ENCODE data around the gene TIMM29.

The TIMM29 gene

DNA sequence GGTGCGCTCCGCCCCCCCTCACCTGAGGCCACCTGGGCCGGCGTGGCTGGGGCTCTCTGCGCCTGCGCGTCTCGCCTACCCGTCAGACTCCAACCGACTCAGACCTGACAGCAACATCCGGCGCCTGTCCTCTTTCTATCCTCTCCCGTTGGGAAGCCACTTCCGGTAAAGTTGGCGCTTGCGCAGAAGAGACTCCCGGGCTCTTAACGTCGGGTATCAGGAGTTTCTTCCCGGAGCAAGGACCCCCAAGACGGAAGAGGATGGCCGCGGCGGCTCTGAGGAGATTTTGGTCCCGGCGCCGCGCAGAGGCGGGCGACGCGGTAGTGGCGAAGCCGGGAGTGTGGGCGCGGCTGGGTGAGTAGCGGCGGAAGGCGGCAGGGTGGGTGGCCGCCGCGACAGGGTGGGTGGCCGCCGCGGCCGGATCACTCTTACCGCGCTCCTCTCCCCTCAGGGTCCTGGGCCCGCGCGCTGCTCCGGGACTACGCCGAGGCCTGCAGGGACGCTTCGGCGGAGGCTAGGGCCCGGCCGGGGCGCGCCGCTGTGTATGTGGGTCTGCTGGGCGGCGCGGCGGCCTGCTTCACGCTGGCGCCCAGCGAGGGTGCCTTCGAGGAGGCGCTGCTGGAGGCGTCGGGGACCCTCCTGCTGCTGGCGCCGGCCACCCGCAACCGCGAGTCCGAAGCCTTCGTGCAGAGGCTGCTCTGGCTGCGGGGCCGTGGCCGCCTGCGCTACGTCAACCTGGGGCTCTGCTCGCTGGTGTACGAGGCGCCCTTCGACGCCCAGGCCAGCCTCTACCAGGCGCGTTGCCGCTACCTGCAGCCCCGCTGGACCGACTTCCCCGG is at the start of gene TIMM29, which contains the start of gene YIPF2:
Gene TIMM29, plus strand, starts transcription at position 249 of the 839 bp plus-strand sequence. Its CDS starts 12 bp downstream, at position 261.
Gene YIPF2, minus strand, starts transcription at position 77 of the 839 bp plus-strand sequence. CDS start 229 bp downstream, outside the sequence.
- peak; percentile 91 for DNase-seq

DNA sequence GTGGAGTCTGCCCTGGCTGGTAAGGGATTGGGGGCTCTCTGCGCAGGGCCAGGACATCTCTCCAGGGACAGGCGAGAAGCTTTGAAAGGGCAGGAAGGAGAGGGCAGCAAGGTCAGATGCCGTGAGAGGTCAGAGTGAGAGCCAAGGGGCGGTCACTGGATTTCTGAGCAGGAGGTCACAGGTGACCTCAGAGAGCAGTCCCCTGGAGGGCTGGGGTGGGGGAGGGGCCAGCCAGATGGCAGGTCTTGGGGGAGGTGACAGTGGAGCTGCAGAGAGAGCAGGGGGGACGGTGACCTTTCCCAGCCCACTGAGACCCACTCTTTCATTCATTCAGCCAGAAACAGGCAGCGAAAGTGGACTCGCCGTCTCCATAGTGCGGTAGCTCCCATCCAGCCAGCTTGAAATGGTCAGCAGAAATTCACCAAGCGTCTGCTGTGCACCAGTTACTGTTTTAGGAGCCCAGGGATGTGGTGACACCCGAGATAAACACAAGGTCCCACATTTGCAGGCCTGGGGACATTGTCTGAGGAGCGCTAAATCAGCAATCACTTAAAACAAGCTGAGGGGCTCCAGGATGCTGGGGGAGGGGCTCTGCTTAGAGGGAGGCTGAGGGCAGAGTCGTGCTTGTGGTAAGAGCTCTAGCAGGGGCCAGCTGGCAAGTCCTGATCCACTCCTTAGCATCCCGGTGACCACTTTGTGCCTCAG is 47.1 kb upstream of the TIMM29 start:
- DNase-seq, result no peak

DNA sequence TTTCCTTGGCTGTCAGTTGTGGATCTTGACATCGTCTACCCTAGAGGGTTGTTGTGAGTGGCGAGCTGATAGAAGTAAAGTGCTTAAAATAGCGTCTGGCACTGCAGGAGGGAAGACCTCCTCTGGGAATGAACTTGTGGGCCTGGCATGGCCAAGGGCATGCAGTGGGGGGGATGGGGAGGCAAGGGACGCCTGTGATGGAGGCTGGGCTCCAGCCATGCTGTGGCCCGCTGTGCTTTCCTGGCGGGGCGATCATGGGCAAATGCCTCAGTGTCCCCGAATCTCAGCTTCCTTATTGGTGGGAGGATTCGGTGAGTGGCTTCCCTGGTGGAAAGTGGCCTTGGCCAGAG is 46.5 kb upstream of the TIMM29 start:
- no peak for DNase-seq

DNA sequence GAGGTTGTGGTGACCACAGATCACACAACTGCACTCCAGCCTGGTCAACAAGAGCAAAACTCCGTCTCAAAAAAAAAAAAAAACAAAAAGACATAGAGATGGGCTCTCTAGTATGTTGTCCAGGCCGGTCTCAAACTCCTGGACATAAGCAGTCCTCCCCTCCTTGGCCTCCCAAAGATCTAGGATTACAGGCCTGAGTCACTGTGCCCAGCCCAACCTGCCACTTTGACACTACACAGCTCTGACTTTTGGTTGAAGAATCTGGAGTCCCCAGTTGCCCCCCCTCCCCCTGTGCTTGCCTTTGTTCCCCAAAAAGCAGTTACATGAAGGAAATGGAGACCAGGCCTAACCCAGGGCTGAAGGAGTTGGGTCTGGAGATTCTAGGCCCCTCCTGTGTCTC is 44.3 kb upstream of the TIMM29 start:
- no peak for DNase-seq

DNA sequence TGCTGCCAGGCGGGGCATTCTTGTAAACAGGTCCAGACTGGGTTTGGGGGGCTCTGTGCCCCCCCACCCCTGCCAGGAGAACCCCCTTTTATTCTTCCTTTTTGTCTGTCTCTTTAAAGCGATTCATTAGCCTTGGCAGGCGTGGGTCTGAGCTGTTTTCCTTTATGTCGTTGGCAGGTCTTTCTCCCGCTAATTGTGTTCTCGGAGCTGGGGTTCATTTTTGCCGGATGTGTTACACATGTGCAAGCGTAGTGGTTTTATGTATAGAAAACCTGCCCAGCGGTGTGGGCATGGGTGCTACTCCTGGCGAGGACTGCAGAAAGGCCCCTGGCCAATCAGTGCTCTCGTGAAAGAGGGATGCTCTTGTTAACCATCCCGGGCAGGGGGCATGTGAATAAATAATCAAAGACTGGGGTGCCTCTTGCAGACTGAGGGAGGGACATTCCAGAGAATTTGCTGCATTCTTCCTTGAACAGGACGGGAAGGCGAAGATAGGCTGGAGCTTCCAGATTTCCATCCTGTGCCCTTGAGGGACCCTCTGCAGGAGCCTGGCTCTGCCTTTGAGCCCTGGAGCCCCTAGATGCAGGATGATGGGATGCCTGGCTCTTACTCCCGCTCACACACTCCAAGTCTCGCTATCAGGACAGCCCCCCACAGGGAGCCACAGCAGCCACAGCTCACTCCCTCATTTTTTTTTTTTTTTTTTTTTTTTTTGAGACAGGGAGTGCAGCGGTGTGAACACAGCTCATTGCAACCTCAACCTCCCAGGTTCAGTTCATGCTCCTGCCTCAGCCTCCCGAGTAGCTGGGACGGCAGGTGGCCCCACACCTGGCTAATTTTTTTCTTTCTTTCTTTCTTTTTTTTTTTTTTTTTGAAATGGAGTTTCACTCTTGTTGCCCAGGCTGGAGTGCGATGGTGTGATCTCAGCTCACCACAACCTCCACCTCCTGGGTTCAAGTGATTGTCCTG is 43.1 kb upstream of the TIMM29 start:
- no peak for DNase-seq

DNA sequence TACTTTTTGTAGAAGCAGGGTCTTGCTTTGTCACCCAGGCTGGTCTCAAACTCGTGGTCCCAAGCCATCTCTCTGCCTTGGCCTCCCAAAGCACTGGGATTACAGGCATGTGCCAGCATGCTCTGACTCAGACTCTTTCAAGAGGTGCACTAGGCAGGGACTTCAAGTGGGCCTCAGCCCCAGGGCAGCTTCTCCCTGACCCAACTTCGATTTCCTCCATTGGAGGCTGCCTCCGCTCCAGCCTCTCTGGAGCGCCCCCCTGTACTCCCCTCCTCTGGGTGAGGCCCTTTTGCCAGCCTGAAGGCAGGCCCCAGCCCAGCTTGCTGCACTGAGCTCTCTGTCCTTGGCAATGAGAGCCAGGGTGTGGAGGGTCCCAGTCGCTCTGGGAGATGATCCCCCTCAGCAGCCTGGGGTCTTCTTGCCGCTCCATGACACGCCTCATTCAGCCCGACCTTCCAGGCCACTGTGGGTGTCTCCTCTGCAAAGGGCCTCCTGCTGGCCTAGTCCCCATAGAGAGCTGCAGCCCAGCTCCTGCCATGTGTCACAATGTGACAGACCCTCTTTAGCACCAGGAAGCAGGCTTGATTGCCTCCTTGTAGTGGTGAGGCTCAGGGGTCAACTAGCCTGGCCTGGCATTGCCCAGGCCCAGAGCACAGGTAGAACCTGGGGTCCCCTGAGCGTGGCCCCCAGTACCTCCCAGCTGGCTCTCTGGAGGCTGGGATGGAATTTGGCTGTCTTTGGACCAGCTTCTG is 40.8 kb upstream of the TIMM29 start:
- DNase-seq, result no peak

DNA sequence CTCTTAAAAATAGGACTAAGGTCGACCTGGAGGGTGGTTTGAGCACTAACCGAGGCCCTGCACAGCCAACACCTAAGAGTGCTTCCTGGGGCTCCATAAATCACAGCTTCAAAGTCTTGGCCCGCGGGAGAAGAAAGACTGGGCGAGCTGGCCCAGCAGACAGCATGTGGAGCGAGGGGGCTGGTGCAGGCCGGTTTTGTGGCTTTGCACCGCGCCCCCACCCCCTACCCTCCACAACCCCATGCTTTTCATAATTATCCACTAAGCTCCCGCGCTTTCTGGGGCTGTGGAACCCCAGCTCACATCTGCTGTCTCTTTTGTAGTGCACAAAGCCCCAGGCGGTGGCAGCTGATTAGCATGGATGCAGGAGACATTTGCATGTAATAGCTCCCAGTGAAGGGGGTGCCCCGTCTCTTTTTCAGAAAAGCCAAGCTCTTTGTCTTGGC is 40.2 kb upstream of the TIMM29 start:
- no peak for DNase-seq

DNA sequence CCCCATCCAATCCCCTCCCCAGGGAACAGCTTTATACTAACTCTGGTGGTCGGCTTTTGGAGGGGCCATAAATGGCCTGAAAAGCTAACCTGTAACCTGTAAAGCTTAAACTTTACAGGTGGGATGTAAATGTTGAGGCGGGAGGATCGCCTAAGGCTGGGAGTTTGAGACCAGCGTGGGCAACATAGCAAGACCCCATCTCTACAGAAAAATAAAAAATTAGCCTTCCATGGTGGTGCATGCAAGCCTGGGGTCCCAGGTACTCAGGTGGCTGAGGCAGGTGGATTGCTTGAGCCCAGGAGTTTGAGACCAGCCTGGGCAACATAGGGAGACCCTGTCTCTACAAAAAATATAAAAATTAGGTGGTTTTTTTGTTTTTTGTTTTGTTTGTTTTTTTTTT is 38.7 kb upstream of the TIMM29 start:
- no peak for DNase-seq

DNA sequence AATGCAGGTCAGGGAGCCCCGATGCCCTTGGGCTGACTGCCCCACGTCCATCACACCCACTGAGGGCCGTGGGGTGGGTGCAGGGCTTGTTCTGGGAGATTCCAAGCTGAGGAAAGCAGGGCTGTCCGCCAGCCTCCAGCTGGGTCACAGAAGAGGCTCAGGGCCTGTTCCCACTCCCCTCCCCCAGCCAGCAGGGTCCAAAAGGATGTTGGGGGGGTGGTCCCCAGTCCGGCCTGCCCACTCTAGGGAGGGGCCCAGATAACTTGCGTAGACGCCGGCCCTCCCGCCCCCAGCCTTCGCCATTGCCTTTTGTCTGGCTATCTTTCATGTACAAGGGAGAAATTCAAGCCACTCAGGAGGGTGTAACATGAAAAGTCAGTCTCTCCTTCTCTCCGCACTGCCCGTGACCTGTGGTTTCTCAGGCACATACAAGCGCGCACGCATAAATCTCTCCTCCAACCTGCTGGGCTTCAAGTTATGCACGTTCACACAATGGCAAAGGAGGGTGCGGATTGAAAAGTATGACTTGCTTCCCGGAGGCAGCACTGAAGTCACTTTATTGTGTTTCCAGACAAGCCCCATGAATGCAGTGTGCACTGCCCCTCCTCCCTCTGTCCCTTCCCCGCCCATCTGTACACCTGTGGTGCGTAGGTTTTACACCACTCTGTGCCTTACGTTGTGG is 37.1 kb upstream of the TIMM29 start:
- DNase-seq, result no peak

DNA sequence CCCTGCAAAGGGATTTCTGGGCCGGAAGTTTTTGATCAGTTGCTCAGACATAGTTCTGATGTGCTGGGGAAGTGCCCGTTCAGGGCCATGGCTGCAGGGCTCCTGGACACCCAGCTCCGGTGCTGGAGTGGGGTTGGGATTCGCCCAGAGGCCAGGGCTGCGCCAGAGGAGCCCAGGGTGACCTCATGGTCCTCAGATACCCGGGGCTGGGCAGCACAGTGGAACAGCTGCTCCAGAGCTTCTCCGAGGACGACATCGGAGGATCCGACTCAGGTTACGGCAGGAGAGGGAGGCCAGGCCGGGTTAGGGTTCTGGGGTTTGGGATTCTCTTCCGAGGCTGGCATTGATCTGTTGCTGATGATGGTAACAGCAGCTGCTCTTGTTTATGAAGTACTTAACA is 36.4 kb upstream of the TIMM29 start:
- DNase-seq, result no peak

DNA sequence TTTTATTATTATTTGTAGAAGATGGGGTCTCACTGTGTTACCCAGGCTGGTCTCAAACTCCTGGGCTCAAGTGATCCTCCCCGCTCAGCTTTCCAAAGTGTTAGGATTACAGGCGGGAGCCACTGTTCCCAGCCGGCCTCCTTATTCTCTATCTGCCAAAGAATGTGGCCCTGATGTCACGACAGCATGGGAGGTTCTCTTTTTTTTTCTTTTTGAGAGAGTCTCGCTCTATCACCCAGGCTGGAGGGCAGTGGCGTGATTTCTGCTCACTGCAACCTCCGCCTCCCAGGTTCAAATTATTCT is 33.7 kb upstream of the TIMM29 start:
- DNase-seq, result no peak

DNA sequence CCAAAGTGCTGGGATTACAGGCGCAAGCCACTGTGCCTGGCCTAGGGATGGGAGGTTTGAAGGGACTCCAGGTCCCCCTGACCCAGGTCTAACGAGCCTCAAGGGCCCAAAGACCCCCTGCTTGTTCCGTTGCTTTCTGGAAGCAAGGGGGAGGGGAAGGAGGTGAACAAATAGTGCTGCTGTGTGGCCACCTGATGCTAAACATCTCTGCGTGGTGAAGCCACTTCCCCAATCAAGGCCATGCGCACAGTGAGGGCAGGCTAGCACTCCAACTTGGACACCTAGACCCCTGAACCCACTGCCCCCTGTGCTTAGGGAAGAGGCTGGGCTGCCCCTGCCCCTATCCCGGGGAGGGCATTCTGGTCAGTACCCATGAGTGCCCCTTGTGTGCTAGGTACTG is 33.2 kb upstream of the TIMM29 start:
- DNase-seq, result no peak

DNA sequence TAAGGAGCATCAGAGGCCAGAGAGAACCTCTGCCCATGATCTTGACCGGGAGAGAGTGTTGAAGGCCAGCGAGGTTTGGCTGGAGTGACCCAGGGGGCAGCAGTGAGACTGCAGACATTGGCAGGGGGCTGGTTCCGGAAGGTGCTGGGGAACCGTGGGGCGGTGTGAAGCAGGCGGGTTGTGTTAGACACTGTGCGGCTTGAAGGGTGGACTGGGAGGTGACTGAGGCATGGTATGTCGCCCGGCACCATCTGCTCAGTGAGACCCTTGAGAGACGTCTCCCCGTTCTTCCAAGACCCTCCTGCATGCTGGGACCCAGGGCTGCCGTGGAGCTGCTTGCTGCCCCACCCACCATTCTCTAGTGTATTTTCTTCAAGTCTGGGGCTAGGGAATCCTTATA is 32.7 kb upstream of the TIMM29 start:
- no peak for DNase-seq

DNA sequence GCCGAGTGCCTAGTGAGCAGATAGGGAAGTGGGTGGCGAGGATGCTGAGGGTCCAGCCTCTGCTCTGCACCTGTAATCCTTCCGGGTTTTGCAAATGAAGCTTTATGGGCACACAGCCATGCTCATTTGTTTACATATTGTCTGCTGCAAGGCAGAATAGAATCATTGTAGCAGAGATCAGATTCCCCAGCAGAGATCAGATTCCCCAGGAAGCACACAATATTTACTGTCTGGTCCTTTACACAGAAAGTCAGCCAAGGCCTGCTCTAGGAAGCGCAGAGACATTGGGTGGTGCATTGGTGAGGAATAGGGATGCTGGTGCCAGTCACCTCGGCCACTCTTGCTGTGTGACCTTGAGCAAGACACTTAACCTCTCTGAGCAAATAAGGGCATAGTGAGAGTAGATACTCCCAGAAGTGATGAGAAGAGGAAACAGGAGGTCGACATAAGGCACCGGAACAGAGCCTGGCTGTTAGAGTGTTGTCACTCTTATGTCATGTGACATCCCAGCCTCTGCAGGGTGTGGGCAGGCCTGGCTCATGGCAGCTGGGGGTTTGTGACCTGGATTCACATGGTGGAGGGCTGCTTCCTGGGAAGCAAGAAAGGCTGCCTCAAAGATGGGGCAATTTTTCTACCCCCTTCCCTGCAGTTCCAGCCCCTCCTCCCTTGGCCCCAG is 31.6 kb upstream of the TIMM29 start:
- no peak for DNase-seq

DNA sequence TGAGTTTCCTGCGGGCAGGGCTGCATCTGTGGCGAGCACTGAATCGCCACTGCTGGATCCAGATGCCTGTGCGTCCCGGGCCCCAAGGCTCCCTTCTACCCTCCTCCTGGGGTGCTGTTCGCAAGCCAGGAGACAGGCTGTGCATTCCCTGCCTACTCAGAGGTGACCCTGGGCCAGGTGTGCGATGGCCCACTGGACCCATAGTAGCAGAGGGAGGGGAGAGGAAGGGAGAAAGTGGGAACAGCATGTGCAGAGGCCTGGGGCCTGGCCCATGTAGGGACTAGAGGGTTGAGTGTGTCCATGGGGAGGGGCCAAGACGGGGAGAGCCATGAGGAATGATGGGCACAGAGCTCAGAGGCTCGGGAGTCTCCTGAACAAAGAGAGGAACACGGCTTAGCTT is 30.0 kb upstream of the TIMM29 start:
- no peak for DNase-seq

DNA sequence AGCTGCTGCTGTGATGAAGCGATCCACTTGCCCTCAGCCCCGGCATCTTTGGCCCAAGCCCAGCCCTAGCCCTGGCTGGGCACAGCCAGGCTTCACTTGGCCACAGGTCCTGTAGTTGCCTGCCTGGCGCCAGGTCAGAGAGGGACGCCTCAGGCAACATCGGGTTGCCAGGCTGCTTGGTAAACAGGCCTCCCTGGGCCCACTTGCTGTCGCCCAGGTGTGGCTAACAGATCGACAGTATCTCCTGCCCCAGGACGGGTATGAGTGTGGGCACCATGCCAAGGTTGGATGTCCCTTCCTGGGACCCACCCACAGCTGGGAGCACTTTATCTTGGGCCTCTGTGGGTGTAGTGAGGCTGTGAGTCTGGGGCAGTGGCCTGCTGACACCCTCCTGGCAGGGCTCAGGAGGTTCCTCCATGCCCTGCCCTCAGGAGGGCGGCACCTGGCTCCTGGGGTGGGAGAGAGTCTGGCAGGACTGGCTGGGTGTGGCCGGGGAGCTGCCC is 29.4 kb upstream of the TIMM29 start:
- no peak for DNase-seq

DNA sequence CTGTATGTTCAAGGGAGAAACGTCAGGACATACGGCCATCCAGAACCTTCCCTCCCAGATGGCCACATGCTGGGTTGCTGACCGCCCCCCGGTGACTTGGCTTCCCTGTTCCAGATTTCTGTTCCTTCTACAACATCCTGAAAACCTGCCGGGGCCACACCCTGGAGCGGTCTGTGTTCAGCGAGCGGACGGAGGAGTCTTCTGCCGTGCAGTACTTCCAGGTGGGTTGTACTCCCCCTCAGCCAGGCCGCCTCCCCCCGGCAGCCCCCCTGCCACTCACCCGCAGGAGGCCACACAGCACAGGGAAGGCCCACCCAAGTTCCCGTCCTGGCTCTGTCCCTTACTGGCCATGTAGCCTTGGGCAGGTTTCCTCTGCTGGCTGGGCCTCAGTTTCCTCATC is 20.7 kb upstream of the TIMM29 start:
- DNase-seq, result no peak

DNA sequence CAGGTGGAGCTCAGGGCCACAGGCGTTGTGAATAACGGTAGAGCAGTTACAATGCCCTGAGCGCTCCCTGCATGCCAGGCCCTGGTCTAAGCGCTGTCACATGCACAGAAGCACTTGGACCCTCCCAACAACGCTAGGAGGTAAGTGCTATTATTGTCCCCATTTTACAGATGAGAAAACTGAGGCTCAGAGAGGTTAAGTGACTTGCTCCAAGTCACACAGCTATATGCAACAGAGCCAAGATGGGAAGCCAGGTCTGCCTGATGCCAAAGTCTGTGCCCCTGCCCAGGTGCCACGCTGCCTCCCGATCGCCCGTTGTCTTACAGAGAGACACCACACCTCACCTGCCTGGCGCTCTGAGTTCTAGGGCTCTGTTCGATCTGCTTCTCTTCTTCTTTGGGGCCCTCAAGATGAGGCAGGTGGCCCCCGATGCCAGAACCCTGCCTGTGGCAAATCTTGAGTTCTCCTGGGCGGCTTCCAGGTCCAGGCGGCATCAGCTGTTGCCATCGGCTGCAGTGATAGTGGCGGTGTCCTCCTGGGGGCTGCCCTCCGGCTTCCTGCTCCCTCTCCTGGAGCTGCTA is 20.1 kb upstream of the TIMM29 start:
- DNase-seq, result no peak

DNA sequence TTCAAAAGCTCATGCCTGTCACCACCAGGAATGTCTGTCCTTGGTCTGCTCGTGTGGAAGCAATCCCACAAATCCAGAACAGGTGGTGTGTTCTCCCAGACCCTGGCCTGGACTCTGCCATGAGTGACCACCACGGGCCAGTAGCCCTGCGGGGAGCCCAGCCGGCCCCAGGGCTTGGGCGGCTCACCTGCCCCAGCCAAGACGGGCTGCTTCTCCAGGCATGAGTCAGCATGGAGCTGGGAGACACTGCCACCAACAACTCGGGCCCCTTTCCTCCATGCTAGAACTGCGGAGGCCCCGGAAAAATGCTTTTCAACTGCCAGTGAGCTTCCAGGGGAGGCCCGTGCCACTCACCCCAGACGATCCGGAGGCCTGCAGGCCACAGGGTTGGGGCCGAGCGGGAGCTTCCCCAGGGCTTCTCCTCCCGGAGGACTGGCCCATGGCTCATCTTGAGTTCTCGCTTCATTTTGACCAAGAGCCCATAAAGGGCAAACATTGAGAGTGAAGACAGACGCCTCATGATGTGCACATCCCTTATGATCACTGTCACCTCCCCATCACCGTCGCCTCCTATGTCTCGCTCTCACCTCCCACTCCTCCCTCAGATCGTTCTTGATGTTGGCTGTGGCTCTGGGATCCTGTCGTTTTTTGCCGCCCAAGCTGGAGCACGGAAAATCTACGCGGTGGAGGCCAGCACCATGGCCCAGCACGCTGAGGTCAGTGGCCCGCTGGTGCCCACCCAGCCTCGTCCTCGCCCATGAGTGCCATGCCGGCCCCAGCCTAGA is 16.8 kb upstream of the TIMM29 start:
- no peak for DNase-seq

DNA sequence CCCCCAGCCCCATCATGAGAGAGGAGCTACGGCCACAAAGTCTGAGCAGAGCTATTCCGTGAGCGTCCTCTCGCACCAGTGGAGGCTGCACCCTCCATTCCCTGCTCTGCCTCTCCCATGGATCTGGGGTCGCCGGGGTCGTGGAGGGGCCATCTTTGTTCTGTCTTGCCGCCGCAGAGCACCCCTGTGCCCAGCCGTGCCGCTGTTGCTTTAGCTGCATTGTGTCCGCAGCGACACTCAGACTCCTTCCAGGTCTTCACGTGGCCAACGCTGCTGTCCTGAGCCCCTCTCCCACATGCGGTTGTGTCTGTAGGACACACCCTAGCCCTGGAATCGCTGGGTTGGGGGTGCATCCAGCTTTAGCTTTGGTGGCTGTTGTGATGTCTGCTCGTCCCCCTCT is 16.0 kb upstream of the TIMM29 start:
- DNase-seq, result no peak
